Urothelium cell line (cell line): ENCODE measurements around the gene SVIL.
A peak's percentile ranks its signal among the peaks of the same experiment; 100 is the strongest.

Experiments
- DNase-seq: peaks from one replicate; pipeline ENCODE4 v3.0.0; 2011; ENCODE audit warnings: low spot score, mixed read lengths
- FAIRE-seq: peaks from 2 replicates; lab custom pipeline; 2011; peaks lifted over from hg19 to GRCh38; lab: Jason Lieb, UNC

Gene SVIL

DNA sequence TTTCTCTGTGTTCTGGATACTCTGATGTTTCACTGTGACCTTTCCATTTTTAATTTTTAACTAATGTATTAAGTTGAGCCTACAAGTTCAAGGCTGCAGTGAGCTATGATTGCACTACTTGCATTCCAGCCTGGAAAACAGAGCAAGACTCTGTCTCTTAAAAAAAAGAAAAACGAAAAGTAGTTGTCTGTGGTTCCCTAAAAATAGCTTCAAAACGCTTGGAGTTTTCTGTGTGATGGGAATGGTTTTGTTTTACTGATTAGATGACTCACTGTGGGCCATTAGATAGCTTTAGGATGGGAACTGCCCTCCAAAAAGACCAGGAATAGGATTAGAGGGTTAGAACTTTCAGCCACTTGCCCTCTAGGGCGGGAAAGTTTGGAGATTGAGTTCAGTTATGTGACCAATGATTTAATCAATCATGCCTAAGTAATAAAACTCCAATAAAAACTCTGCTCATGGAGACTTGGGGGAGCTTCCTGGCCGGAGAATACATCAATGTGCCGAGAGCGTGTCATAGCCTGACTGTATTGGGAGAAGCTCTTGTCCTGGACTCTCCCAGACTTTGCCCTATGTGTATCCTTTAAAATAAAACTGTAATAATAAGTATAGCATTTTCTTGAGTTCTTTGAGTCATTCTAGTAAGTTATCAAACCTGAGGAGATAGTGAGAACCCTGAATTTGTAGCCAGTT, 198.8 kb downstream of the SVIL start:
- DNase-seq (no peak), FAIRE-seq (no peak)

DNA sequence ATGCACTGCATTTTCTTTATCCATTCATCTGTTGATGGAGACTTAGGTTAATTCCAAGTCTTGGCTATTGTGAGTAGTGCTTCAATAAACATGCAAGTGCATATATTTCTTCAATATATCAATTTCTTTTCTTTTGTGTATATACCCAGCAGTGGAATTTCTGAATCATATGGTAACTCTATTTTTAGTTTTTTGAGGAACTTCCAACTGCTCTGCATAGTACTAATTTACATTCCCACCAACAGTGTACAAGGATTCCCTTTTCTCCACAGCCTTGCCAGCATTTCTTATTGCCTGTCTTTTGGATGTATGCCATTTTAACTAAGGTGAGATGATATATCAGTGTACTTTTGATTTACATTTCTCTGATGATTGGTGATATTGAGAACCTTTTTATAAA, 200.7 kb downstream of the SVIL start:
- DNase-seq, result no peak
- FAIRE-seq, result no peak

DNA sequence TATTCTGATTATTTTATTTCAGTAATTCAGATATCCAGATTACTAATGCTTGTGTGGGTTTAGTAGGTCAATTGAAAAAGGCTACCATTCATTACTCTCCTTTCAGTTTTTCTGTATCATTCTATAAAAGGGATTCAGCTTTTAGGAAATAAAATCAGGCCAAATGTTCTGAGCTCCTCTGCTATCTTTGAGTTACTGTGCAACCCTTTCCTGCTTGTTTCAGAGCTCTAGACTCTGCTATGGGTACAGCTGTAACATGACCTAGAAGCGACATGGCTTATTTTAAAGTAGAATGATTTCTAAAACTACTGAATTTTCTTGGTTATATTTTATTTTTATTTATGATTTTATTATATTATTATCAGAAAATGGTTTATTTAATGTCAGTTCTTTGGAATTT, 203.1 kb downstream of the SVIL start:
- DNase-seq (no peak), FAIRE-seq (no peak)

DNA sequence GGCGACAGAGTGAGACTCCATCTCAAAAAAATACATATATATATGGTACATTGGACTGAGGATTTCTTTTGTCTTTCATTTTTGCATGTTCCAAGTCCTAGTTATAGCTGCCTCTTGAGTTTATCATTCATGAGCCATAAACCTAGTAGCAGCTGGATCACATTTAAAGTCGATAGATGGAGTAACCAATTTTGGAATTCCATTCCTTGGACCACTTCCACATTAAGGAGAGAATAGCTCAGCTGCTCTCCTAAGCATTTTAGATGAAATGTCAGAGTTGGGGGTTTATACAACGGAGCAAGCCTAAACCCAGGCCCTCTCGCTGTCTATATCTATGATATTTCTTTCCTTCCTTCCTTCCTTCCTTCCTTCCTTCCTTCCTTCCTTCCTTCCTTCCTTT, 204.7 kb downstream of the SVIL start:
- DNase-seq (no peak), FAIRE-seq (no peak)

DNA sequence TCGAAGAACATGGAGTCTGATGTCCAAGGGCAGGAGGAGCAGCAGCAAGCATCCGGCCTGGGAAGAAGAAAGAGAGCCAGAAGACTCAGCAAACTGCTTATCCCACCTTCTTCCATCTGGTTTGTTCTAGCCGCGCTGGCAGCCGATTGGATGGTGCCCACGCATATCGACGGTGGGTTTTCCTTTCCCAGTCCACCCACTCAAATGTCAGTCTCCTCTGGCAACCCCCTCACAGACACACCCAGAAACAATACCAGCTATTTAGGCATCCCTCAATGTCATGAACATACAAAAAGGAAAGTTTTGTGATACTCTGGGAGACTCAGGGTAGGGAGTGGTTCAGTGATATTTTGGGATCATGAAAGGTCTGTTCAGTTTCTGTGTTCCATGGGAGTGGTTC, 206.3 kb downstream of the SVIL start:
- FAIRE-seq (no peak), DNase-seq (no peak)

DNA sequence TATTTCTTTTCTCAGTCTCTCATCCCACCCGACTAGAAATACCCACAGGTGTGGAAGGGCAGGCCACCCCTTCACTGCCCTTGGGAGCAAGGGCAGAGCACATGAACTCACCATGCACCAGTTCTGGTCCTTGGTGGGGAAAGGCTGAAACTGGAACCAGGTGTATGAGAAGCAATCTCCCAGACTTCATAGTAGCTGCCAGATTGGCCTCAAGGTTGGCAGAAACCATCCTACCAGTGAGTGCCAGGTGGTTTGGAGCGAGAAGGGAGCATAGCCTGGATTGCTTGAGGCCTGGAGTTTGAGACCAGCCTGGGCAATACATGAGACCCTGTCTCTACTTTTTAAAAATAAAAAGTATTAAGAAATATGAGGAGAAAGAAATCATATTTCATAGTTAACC, 207.1 kb downstream of the SVIL start:
- DNase-seq, result no peak
- FAIRE-seq, result no peak

DNA sequence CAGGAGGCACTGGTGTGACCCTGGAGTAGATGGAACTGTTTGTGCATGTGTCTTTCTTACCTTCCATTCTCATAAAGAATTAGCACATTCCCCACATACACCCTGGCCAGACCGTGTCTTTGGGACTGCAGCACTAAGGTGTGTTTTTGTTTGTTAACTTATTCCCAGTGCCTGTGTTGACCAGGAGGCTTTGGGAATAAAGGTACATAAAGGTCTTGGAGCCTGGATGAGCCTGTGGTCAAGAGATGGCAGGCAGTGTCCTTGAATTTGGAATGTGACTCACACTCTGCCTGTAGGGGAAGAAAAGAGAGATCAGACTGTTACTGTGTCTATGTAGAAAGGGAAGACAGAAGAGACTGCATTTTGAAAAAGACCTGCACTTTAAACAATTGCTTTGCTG, 208.4 kb downstream of the SVIL start:
- DNase-seq, result no peak
- no peak for FAIRE-seq

DNA sequence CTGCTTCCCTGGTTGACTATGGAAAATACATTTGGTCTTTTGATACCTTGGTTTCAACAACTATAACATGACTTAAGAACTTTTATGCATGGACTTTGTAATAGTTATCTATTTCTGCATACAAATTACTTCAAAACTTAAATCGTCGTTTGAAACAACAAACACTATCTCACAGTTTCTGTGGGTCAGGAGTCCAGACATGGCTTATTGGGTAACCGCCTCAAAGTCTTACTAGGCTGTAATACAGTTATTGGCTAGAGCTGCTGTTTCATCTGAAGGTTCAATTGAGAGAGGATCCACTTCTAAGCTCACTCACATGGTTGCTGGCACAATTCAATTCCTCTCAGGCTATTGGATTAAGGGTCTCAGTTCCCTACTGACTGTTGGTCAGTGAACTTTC, 210.8 kb downstream of the SVIL start:
- DNase-seq (no peak), FAIRE-seq (no peak)

DNA sequence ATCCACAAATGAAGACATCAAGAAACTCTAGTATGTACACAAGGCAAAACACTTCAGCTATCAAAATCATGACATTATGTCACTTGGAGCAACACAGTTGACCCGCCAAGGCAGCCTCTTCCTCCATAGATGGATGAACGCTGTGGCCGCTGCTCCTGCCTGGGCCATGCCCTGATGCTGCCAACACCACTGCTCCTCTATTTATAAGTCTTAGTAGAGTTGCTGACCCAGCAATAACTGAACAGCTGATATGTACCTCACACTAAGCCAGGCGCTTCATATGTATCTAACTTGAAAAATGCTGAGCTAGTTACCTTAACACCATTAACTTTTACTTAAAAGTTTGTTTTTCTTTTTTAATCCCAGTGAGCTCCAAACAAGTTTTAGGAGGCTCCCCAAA, 214.0 kb downstream of the SVIL start:
- DNase-seq (no peak), FAIRE-seq (no peak)

DNA sequence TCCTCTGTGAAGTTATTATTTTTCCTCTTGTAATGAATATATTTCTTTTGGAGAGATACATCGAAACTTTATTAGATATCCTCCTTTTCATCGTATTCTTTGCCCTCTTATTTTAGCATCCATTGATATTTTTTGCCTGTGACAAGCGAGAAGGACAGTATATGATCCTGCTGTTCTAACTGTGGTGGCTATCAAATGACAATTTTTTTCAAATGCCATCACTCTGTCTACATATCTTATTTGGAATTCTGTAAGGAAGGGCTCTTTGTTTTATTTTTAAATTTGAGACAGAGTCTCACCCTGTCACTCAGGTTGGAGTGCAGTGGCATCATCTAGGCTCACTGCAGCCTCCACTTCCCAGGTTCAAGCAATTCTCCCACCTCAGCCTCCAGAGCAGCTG, 217.4 kb downstream of the SVIL start:
- DNase-seq, result no peak
- no peak for FAIRE-seq

DNA sequence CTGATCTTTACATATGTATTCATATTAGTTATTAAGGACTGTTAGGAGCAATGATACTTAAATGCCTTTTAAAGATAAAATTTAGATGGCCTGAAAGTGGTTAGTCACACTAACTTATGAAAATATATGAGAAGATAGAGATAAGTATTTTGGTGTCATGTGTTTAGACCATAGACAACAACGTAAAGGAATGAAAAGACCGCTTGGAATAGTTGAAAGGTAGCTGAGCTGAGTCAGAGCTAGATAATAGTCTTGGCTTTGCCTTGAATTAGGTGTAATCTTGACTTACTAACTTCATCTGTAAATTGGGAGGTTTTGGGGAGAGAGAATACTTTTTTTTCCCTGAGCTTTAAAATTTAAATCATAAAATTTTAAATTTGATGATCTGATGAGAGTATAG, 218.9 kb downstream of the SVIL start:
- DNase-seq (no peak), FAIRE-seq (no peak)

DNA sequence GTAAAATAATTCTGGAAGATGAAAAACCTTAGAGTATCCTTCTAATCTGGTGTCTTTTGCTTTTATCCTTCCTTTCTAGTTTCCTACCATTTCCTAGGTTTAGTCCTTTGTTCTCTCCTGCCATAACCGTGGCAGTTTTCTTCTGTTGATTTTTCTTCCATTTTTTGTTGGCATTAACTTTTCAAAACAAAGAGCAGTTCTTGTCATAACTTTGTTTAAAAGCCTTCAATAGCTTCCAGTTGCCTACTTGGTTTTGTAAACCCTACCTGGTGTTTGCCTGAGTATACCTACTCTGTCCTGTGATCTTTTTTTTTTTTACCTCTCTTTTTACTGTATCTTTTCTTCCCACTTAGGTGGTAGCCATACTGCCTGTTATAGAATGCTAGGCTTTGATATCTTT, 220.3 kb downstream of the SVIL start:
- DNase-seq, result no peak
- FAIRE-seq, result no peak

DNA sequence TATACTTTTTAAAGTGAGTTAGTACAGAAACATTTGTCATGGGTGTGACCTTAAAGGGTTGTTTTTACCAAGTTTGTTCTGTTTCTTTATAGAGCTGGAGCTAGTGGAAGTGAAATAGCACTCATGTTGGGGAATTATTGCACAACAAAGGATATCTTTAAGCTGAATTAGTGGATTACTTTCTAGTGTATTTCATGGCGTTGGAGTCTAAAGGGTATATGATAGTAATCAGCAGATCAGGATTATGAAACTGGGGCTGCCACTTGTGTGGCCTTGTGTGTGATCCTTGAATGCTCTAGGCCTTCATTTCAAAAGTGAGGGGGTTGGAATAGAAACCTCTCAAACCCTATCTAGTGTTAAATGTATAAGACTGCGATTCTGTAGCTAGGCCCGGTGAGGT, 222.3 kb downstream of the SVIL start:
- DNase-seq (no peak), FAIRE-seq (no peak)

DNA sequence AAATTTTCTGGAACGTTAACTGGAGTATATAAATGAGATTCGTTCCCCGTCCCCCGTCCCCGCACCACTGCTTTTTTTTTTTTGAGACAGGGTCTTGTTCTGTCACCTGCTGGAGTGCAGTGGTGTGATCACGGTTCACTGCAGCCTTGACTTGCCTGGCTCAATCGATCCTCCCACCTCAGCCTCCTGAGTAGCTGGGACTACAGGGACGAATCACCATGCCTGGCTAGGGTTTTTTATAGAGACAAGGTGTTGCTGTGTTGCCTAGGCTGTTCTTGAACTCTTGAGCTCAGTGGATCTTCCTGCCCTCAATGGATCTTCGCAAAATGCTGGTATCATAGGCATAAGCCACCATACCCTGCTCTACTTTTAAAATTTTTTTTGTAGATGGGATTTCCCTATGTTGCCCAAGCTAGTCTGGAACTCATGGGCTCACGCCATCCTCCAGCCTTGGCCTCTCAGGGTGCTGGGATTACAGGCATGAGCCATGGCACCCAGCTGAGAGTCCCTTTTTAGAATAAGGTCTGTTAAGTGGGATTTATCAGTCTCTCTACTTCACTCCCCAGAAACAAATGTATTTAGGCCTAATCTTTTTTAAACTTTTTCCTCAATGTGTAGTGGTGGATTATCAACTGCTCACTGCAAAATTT, 223.0 kb downstream of the SVIL start:
- DNase-seq (no peak), FAIRE-seq (no peak)

DNA sequence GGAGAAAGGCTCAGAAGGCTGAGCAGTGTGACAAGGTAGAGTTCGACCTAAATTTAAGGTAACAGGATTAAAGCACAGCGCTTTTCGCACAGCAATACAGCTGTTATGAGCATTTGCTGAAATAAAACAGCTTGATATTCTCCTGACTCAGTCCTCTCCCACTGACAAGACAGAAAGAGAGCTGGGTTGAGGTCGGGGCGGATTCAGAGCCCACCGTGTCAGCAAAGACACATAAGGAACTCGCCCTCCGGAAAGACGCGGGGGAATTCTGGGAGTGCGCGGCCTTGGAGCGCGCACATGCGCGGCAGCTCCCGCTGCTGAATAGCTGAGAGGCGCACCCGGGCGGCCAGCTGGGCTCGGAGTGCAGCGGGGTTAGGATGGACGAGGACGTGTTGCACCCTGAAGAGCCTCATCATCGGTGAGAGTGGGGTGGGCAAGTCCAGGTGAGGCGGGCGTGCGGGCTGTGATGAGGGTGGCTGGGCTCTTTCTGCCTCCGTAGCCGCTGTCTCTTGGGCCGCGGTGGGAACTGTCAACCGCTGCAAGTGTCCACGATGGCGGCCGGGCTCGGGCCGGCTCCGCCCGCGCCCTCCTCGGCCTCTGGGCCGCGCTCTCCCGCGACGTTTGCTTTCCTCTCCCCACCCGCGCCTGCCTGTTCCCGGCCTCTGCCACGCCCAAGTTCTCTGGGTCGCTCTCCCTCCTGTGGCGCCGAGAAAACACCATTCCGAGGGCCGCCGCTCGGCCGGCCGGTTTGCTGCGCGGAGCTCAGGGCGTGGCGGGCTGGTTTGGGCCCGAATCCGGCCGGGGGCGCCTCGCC, 225.3 kb downstream of the SVIL start:
- DNase-seq, result peak; percentile 89
- FAIRE-seq, result peak; percentile 59

DNA sequence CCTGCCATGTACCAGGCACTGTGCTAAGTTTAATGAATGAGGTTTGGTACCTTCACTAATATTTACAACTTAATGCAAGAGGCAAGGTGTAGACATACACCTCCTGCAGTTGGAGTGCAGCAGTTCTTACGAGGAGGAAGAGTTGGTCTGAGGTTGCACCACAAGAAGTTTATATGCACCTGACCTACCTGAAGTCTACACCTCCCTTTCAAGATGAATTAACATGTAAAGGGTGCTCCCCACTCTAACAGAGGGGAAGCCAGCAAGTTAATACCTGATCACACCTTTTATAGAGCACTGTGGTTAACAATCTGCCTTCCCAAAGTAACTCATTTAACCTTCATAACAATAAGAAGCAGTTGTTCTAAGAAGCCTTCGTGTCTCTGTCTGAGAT, 225.9 kb downstream of the SVIL start:
- DNase-seq, result no peak

More for the DNA sequence above, 225.9 kb downstream of the SVIL start:
- FAIRE-seq, result no peak
